HCT116 (cell line): Measurements from ENCODE around the gene NCOA1.

Experiments used
- CTCF ChIP-seq, 3 experiments: fragments of 200-600 bp in 1 of 3; sonication (generic) in 1 of 3; IDR thresholded peaks in 2 of 3; conservative IDR thresholded peaks in 1 of 3; 2 replicates each; pipeline ENCODE4 v1.5.1; 2012 to 2017; ENCODE audit warnings: low read depth in 2 of 3, low read length in 2 of 3, antibody characterized with exemption in 1 of 3, borderline replicate concordance in 1 of 3, control low read depth in 1 of 3, mild to moderate bottlenecking in 1 of 3, mixed read lengths in 1 of 3, mixed run types in 1 of 3, moderate library complexity in 1 of 3; ENCODE audit not compliant: insufficient read depth in 1 of 3
- EZH2 ChIP-seq: fragments of 200-600 bp; sonication (generic); IDR thresholded peaks from 2 replicates; pipeline ENCODE4 v1.6.1; 2017; ENCODE audit warnings: antibody characterized with exemption, mixed run types
- POLR2A ChIP-seq: IDR thresholded peaks from 2 replicates; pipeline ENCODE4 v1.7.0; 2011; ENCODE audit warnings: borderline replicate concordance; ENCODE audit not compliant: insufficient read depth, insufficient read length; ENCODE audit errors: extremely low read depth
- POLR2AphosphoS5 ChIP-seq: IDR thresholded peaks from 2 replicates; pipeline ENCODE4 v1.6.1; 2011; ENCODE audit warnings: mild to moderate bottlenecking, low read depth, low read length, moderate library complexity

- no peak for TF ChIP-seq EZH2
- TF ChIP-seq CTCF (IDR thresholded peaks at IDR 0.05 in 2 of 3, conservative IDR thresholded peaks at IDR 0.05 in 1 of 3; ENCODE audit: borderline replicate concordance in 1 of 3, insufficient read depth in 1 of 3, low read depth in 2 of 3, low read length in 2 of 3): no peak
- no peak for TF ChIP-seq POLR2AphosphoS5
- no peak for TF ChIP-seq POLR2A
These were observed 185.4 kb downstream of the NCOA1 start for GRCh38 chr2:24676493-24676892.
